HepG2 (cell line): Measurements from ENCODE around the gene CDH1. TPM values are rescaled to one million over a fixed set of nuclear protein-coding genes. Genes with fewer than 3 reads are reported as not detected.

ENCODE experiments used
- ATAC-seq: fragments of 200-7000 bp; cut with Tn5 transposase; 3 replicates; pipeline ENCODE4 v1.9.1; 2020; ENCODE audit warnings: mild to moderate bottlenecking, moderate library complexity
- BruUV-seq: library from RNA; stranded (reverse); fragments of 400-500 nt; replicated peaks from 2 replicates; lab custom pipeline; 2021; lab: Mats Ljungman, UMichigan
- CTCF ChIA-PET: fragments of 300-600 bp; formaldehyde crosslinking; extraction: SDS; loops from one replicate; lab custom pipeline; 2021; ENCODE audit warnings: low total read pairs, inconsistent platforms, low intra/inter-chr PET ratio; lab: Yijun Ruan, JAX
- POLR2A ChIA-PET: fragments of 350-600 bp; sonication (Branson Sonifier 250); formaldehyde crosslinking; loops from one replicate; lab custom pipeline; 2020; ENCODE audit warnings: antibody characterized with exemption, inconsistent platforms; lab: Yijun Ruan, JAX
- DNase-seq: peaks from one replicate; pipeline ENCODE4 v3.0.0-alpha.2; 2015; ENCODE audit warnings: low spot score
- FAIRE-seq: peaks from 3 replicates; lab custom pipeline; 2011; peaks lifted over from hg19 to GRCh38; lab: Jason Lieb, UNC
- H2AFZ ChIP-seq: one replicate; pipeline ENCODE4 v1.6.1; 2011; ENCODE audit warnings: low read length, inconsistent platforms
- H3K27ac ChIP-seq: fragments of 300-600 bp; 3 replicates; pipeline ENCODE4 v1.8.0; 2011; ENCODE audit warnings: mixed run types, mild to moderate bottlenecking, mixed read lengths, low read length, inconsistent platforms; ENCODE audit not compliant: insufficient read depth; ENCODE audit errors: extremely low read length
- H3K27me3 ChIP-seq, 2 experiments: fragments of 200-600 bp in 1 of 2; 2 replicates in 1 of 2; 3 replicates in 1 of 2; pipeline versions ENCODE4 v1.6.0 to v1.8.0; 2011; ENCODE audit warnings: low read length in 2 of 2, mild to moderate bottlenecking in 2 of 2, moderate library complexity in 2 of 2, inconsistent platforms in 1 of 2; ENCODE audit not compliant: insufficient read depth in 2 of 2, control insufficient read depth in 1 of 2
- H3K36me3 ChIP-seq, 2 experiments: fragments of 200-600 bp in 1 of 2; replicated peaks in 1 of 2; 2 replicates in 1 of 2; 3 replicates in 1 of 2; pipeline versions ENCODE4 v1.5.1 to v1.8.0; 2011; ENCODE audit warnings: low read length in 2 of 2, inconsistent platforms in 1 of 2; ENCODE audit not compliant: insufficient read depth in 2 of 2, control insufficient read depth in 1 of 2
- H3K4me1 ChIP-seq: 2 replicates; pipeline ENCODE4 v1.5.1; 2012; ENCODE audit warnings: low read length, inconsistent platforms; ENCODE audit not compliant: insufficient read depth
- H3K4me2 ChIP-seq: 2 replicates; pipeline ENCODE4 v1.6.0; 2011; ENCODE audit warnings: low read depth, low read length, inconsistent platforms
- H3K4me3 ChIP-seq, 3 experiments: fragments of 200-600 bp in 1 of 3; sonication (generic), shearing (Covaris generic) in 1 of 3; replicated peaks in 1 of 3; 2 replicates each; pipeline ENCODE4 v1.5.1; 2011 to 2016; ENCODE audit warnings: low read length in 3 of 3, inconsistent platforms in 2 of 3, low read depth in 2 of 3, mild to moderate bottlenecking in 2 of 3, control low read depth in 1 of 3, mixed read lengths in 1 of 3; ENCODE audit not compliant: insufficient read depth in 1 of 3
- H3K79me2 ChIP-seq: one replicate; pipeline ENCODE4 v1.6.1; 2011; ENCODE audit warnings: low read length, inconsistent platforms; ENCODE audit not compliant: insufficient read depth
- H3K9ac ChIP-seq: 2 replicates; pipeline ENCODE4 v1.6.0; 2011; ENCODE audit warnings: mild to moderate bottlenecking, low read depth, low read length, inconsistent platforms; ENCODE audit not compliant: insufficient read depth
- H3K9me3 ChIP-seq: 2 replicates; pipeline ENCODE4 v1.5.1; 2012; ENCODE audit warnings: mild to moderate bottlenecking, low read length
- H4K20me1 ChIP-seq: 2 replicates; pipeline ENCODE4 v1.6.0; 2011; ENCODE audit warnings: inconsistent platforms, mild to moderate bottlenecking, low read length, moderate library complexity; ENCODE audit not compliant: insufficient read depth
- EHMT2 ChIP-seq: fragments of 200-600 bp; sonication (generic); IDR thresholded peaks from 2 replicates; pipeline ENCODE4 v1.7.0; 2017; ENCODE audit warnings: antibody characterized with exemption, low read depth, low read length, borderline replicate concordance
- FIP1L1 ChIP-seq: fragments of 200-400 bp; formaldehyde crosslinking; IDR thresholded peaks from 2 replicates; pipeline ENCODE4 v1.6.1; 2018; ENCODE audit warnings: low read depth, mild to moderate bottlenecking, low read length, moderate library complexity, borderline replicate concordance; ENCODE audit not compliant: insufficient read depth
- HOXD1 ChIP-seq: sonication (generic); formaldehyde crosslinking; IDR thresholded peaks from 2 replicates; pipeline ENCODE4 v1.5.0; 2020; ENCODE audit warnings: missing genetic modification reagents
- KLF9 ChIP-seq: IDR thresholded peaks from 2 replicates; pipeline ENCODE4 v1.6.1; 2016; ENCODE audit warnings: low read depth
- NFAT5 ChIP-seq: sonication (generic); formaldehyde crosslinking; IDR thresholded peaks from 2 replicates; pipeline ENCODE4 v1.4.0; 2020; ENCODE audit warnings: missing genetic modification reagents
- ONECUT2 ChIP-seq: sonication (generic); formaldehyde crosslinking; IDR thresholded peaks from 2 replicates; pipeline ENCODE4 v1.4.0; 2020; ENCODE audit warnings: missing genetic modification reagents
- RCOR2 ChIP-seq: IDR thresholded peaks from 2 replicates; pipeline ENCODE4 v1.6.1; 2016; ENCODE audit warnings: missing biosample characterization, missing genetic modification reagents
- ZBTB7A ChIP-seq: sonication (generic); formaldehyde crosslinking; IDR thresholded peaks from 2 replicates; pipeline ENCODE4 v1.8.0; 2022; ENCODE audit warnings: mild to moderate bottlenecking, missing genetic modification reagents
- ZNF138 ChIP-seq: sonication (generic); formaldehyde crosslinking; IDR thresholded peaks from 2 replicates; pipeline ENCODE4 v1.5.0; 2020; ENCODE audit warnings: mild to moderate bottlenecking, low read depth, missing genetic modification reagents
- ZNF703 ChIP-seq: sonication (generic); formaldehyde crosslinking; IDR thresholded peaks from 2 replicates; pipeline ENCODE4 v1.5.1; 2020; ENCODE audit warnings: missing genetic modification reagents, mild to moderate bottlenecking, moderate library complexity, borderline replicate concordance
- ZZZ3 ChIP-seq: sonication (generic); formaldehyde crosslinking; IDR thresholded peaks from 2 replicates; pipeline ENCODE4 v1.4.0; 2020; ENCODE audit warnings: missing genetic modification reagents, mild to moderate bottlenecking, borderline replicate concordance
- WGBS: methylation state at CpG from one replicate; pipeline ENCODE4 v1.1.6; 2017; ENCODE audit warnings: low lambda C conversion rate; 5-methylcytosine and 5-hydroxymethylcytosine counted together
- in situ Hi-C: cut with HindIII; loops from 2 replicates; pipeline ENCODE4 v1.10.0; 2017; ENCODE audit warnings: low pct_unique_long_range_greater_than_20kb; ENCODE audit not compliant: extremely low pct_ligation_motif_present
- intact Hi-C: fragments of 100-400 bp; cut with micrococcal nuclease; formaldehyde crosslinking; loops from one replicate; pipeline ENCODE4 v1.10.0; 2022; ENCODE audit not compliant: unreplicated experiment
- polyA plus RNA-seq, 8 experiments: library from polyadenylated mRNA; depleted of rRNA in 3 of 8; stranded (reverse) in 7 of 8; unstranded in 1 of 8; fragments of >200 nt; fragmentation: Illumina TruSeq in 4 of 8; extraction: Trizol in 4 of 8; gene quantifications; 2 replicates each; pipeline versions ENCODE4 v1.2.1 to v1.2.3, GENCODE V29; 2011 to 2016; ENCODE audit warnings: low read depth in 4 of 8, missing spikeins in 1 of 8, mixed read lengths in 1 of 8; ENCODE audit not compliant: insufficient read depth in 1 of 8
- total RNA-seq, 5 experiments: library from RNA; depleted of rRNA; stranded (reverse); fragments of >200 nt; fragmentation: Illumina TruSeq; extraction: Trizol; gene quantifications; 2 replicates each; pipeline ENCODE4 v1.2.3, GENCODE V29; 2016; ENCODE audit warnings: low read depth in 1 of 5
- TF ChIP-seq, protein P1 (sequence below): sonication (generic); formaldehyde crosslinking; IDR thresholded peaks from one replicate; pipeline ENCODE4 v1.5.1; 2020; ENCODE audit warnings: mild to moderate bottlenecking, missing genetic modification reagents; ENCODE audit errors: not compliant biosample characterization

CDH1 gene
- total and polyA plus RNA-seq, 2 of the 13 experiments (the other 11 are each of a cell fraction or from before 2014, with no cell fraction given): 0.95 to 9.8 TPM

- intact Hi-C loops: no loop called here
- in situ Hi-C loops: no loop called here
- Histone ChIP-seq H2AFZ (no peak overlapping the region), H3K79me2 (no peaks in the 10 kb centered on the region), H3K4me2 (no peak overlapping the region), H3K4me3 (no peak overlapping the region), H3K9me3 (no peaks in the 10 kb centered on the region), H3K4me1 (no peaks in the 10 kb centered on the region), H3K27me3 (no peaks in the 10 kb centered on the region), H3K9ac (no peak overlapping the region), H3K36me3 (no peaks in the 10 kb centered on the region), H4K20me1 (no peaks in the 10 kb centered on the region), H3K27ac (no peak overlapping the region)
- FAIRE-seq: no peak
- POLR2A ChIA-PET: no interaction called here
- ATAC-seq: no peak
- DNase-seq: no peak
- CTCF ChIA-PET: no interaction called here
- no TSS peak for BruUV-seq
- WGBS: 97% methylated on average over 1 of the region's 1 CpG
- no peak for TF ChIP-seq FIP1L1
- no peak for TF ChIP-seq RCOR2 (CRISPR knock-in tag)
- TF ChIP-seq ZBTB7A (CRISPR knock-in tag): no peak
- TF ChIP-seq KLF9: no peak
- no peak for TF ChIP-seq ZZZ3
- no peak for TF ChIP-seq NFAT5
- TF ChIP-seq EHMT2: no peak
- TF ChIP-seq HOXD1 (CRISPR knock-in tag): no peak
- no peak for TF ChIP-seq ONECUT2 (CRISPR knock-in tag)
- TF ChIP-seq, protein P1, sequence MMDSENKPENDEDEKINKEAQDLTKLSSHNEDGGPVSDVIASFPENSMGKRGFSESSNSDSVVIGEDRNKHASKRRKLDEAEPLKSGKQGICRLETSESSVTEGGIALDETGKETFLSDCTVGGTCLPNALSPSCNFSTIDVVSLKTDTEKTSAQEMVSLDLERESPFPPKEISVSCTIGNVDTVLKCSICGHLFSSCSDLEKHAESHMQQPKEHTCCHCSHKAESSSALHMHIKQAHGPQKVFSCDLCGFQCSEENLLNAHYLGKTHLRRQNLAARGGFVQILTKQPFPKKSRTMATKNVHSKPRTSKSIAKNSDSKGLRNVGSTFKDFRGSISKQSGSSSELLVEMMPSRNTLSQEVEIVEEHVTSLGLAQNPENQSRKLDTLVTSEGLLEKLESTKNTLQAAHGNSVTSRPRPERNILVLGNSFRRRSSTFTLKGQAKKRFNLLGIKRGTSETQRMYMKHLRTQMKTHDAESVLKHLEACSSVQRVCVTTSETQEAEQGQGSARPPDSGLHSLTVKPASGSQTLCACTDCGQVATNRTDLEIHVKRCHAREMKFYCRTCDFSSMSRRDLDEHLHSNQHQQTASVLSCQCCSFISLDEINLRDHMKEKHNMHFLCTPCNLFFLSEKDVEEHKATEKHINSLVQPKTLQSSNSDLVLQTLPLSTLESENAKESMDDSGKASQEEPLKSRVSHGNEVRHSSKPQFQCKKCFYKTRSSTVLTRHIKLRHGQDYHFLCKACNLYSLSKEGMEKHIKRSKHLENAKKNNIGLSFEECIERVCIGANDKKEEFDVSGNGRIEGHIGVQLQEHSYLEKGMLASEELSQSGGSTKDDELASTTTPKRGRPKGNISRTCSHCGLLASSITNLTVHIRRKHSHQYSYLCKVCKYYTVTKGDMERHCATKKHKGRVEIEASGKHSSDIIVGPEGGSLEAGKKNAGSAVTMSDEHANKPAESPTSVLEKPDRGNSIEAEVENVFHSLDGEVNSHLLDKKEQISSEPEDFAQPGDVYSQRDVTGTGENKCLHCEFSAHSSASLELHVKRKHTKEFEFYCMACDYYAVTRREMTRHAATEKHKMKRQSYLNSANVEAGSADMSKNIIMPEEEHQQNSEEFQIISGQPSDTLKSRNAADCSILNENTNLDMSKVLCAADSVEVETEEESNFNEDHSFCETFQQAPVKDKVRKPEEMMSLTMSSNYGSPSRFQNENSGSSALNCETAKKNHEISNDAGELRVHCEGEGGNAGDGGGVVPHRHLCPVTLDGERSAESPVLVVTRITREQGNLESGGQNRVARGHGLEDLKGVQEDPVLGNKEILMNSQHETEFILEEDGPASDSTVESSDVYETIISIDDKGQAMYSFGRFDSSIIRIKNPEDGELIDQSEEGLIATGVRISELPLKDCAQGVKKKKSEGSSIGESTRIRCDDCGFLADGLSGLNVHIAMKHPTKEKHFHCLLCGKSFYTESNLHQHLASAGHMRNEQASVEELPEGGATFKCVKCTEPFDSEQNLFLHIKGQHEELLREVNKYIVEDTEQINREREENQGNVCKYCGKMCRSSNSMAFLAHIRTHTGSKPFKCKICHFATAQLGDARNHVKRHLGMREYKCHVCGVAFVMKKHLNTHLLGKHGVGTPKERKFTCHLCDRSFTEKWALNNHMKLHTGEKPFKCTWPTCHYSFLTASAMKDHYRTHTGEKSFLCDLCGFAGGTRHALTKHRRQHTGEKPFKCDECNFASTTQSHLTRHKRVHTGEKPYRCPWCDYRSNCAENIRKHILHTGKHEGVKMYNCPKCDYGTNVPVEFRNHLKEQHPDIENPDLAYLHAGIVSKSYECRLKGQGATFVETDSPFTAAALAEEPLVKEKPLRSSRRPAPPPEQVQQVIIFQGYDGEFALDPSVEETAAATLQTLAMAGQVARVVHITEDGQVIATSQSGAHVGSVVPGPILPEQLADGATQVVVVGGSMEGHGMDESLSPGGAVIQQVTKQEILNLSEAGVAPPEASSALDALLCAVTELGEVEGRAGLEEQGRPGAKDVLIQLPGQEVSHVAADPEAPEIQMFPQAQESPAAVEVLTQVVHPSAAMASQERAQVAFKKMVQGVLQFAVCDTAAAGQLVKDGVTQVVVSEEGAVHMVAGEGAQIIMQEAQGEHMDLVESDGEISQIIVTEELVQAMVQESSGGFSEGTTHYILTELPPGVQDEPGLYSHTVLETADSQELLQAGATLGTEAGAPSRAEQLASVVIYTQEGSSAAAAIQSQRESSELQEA: no peak
- no peak for TF ChIP-seq ZNF703 (CRISPR knock-in tag)
- TF ChIP-seq ZNF138: no peak
Measured at GRCh38 chr16:68767581-68767980, 30.5 kb downstream of the CDH1 start.
